CD14-positive monocyte (primary cell): ENCODE results near the gene PTCD2. TPM values are rescaled to one million over a fixed set of nuclear protein-coding genes. Genes with fewer than 3 reads are reported as not detected.

Source experiments
- DNase-seq, 3 donors: peaks; one replicate each; pipeline ENCODE4 v3.0.0-alpha.2; 2011 to 2022
- H2AFZ ChIP-seq: 2 replicates; pipeline ENCODE4 v1.6.0; 2012; ENCODE audit warnings: mild to moderate bottlenecking, low read depth, low read length, inconsistent platforms; ENCODE audit not compliant: insufficient read depth, poor library complexity, severe bottlenecking
- H3K27ac ChIP-seq, 2 donors: 1 replicate in 1 of 2; 2 replicates in 1 of 2; pipeline ENCODE4 v1.5.1; 2012 to 2013; ENCODE audit warnings: low read length in 2 of 2, control low read depth in 1 of 2, inconsistent platforms in 1 of 2, low read depth in 1 of 2, mild to moderate bottlenecking in 1 of 2
- H3K27me3 ChIP-seq, 2 donors: one replicate each; pipeline versions ENCODE4 v1.6.0 to v1.6.1; 2011 to 2013; ENCODE audit warnings: low read length in 2 of 2; ENCODE audit not compliant: control insufficient read depth in 2 of 2, insufficient read depth in 2 of 2
- H3K36me3 ChIP-seq, 2 donors: replicated peaks in 1 of 2; 1 replicate in 1 of 2; 2 replicates in 1 of 2; pipeline versions ENCODE4 v1.5.1 to v1.6.1; 2012 to 2013; ENCODE audit warnings: low read length in 2 of 2, control low read depth in 1 of 2, inconsistent platforms in 1 of 2, mild to moderate bottlenecking in 1 of 2; ENCODE audit not compliant: insufficient read depth in 2 of 2, control insufficient read depth in 1 of 2
- H3K4me1 ChIP-seq, 2 donors: 1 replicate in 1 of 2; 2 replicates in 1 of 2; pipeline versions ENCODE4 v1.5.1 to v1.6.1; 2012 to 2013; ENCODE audit warnings: low read length in 2 of 2, control low read depth in 1 of 2, inconsistent platforms in 1 of 2, mild to moderate bottlenecking in 1 of 2, moderate library complexity in 1 of 2; ENCODE audit not compliant: insufficient read depth in 2 of 2, control insufficient read depth in 1 of 2
- H3K4me2 ChIP-seq: replicated peaks from 2 replicates; pipeline ENCODE3; 2012; ENCODE audit warnings: low read length, moderate library complexity, mild to moderate bottlenecking; ENCODE audit not compliant: poor library complexity, severe bottlenecking; ENCODE audit errors: extremely low read depth
- H3K4me3 ChIP-seq, 3 experiments: fragments of 200-600 bp in 1 of 3; sonication (generic) in 1 of 3; replicated peaks in 1 of 3; 1 replicate in 2 of 3; 2 replicates in 1 of 3; pipeline ENCODE4 v1.5.1; 2011 to 2013; ENCODE audit warnings: low read length in 3 of 3, mild to moderate bottlenecking in 3 of 3, control low read depth in 2 of 3, low read depth in 2 of 3, inconsistent platforms in 1 of 3, moderate library complexity in 1 of 3
- H3K79me2 ChIP-seq: 2 replicates; pipeline ENCODE4 v1.6.0; 2012; ENCODE audit warnings: mild to moderate bottlenecking, control low read depth, inconsistent platforms, low read length, moderate library complexity; ENCODE audit not compliant: insufficient read depth
- H3K9ac ChIP-seq: 2 replicates; pipeline ENCODE4 v1.6.0; 2017; ENCODE audit warnings: low read length, mild to moderate bottlenecking; ENCODE audit not compliant: insufficient read depth, poor library complexity, severe bottlenecking
- H3K9me3 ChIP-seq, 2 donors: replicated peaks in 1 of 2; 1 replicate in 1 of 2; 2 replicates in 1 of 2; pipeline versions ENCODE4 v1.5.1 to v1.6.1; 2012 to 2013; ENCODE audit warnings: low read length in 2 of 2, control low read depth in 1 of 2; ENCODE audit not compliant: control insufficient read depth in 1 of 2, insufficient read depth in 1 of 2
- H4K20me1 ChIP-seq: 2 replicates; pipeline ENCODE4 v1.6.0; 2012; ENCODE audit warnings: mild to moderate bottlenecking, low read length, control low read depth, moderate library complexity; ENCODE audit not compliant: insufficient read depth
- H3K27ac Mint-ChIP-seq, 7 donors: one replicate each; pipeline ENCODE4 v1.8.0; 2020; ENCODE audit warnings: mild to moderate bottlenecking in 7 of 7, mixed read lengths in 7 of 7, moderate library complexity in 6 of 7, inconsistent platforms in 2 of 7
- H3K27me3 Mint-ChIP-seq, 3 donors: one replicate each; pipeline ENCODE4 v1.8.0; 2021 to 2022; ENCODE audit warnings: low read depth in 3 of 3, mild to moderate bottlenecking in 3 of 3, mixed read lengths in 3 of 3, moderate library complexity in 3 of 3, inconsistent platforms in 1 of 3
- H3K36me3 Mint-ChIP-seq, 2 donors: one replicate each; pipeline ENCODE4 v1.8.0; 2020; ENCODE audit warnings: mixed read lengths in 2 of 2, inconsistent platforms in 1 of 2, mild to moderate bottlenecking in 1 of 2
- H3K4me1 Mint-ChIP-seq: one replicate; pipeline ENCODE4 v1.8.0; 2020; ENCODE audit warnings: mild to moderate bottlenecking, mixed read lengths
- H3K4me3 Mint-ChIP-seq, 2 donors: one replicate each; pipeline ENCODE4 v1.8.0; 2020; ENCODE audit warnings: mild to moderate bottlenecking in 2 of 2, mixed read lengths in 2 of 2, moderate library complexity in 1 of 2
- H3K9me3 Mint-ChIP-seq, 7 donors: one replicate each; pipeline ENCODE4 v1.8.0; 2020 to 2022; ENCODE audit warnings: mixed read lengths in 7 of 7, mild to moderate bottlenecking in 6 of 7, moderate library complexity in 6 of 7, inconsistent platforms in 2 of 7
- WGBS: methylation state at CpG from one replicate; pipeline ENCODE4 v1.1.5; 2013; ENCODE audit warnings: missing lambda C conversion rate; ENCODE audit not compliant: insufficient coverage; 5-methylcytosine and 5-hydroxymethylcytosine counted together
- intact Hi-C, 2 donors: fragments of 100-400 bp; cut with micrococcal nuclease; formaldehyde crosslinking; loops; one replicate each; pipeline versions ENCODE4 v1.15.0 to v1.15.1; 2023
- polyA plus RNA-seq, 3 donors: library from polyadenylated mRNA; depleted of rRNA in 1 of 3; unstranded in 2 of 3; stranded (reverse) in 1 of 3; fragments of 300-500 nt in 2 of 3; fragments of >200 nt in 1 of 3; fragmentation: Illumina TruSeq in 2 of 3; gene quantifications; 1 replicate in 2 of 3; 2 replicates in 1 of 3; pipeline ENCODE4 v1.2.3, GENCODE V29; 2012 to 2021
- TF ChIP-seq, protein P1 (sequence below): fragments of 200-600 bp; IDR thresholded peaks from one replicate; pipeline ENCODE4 v1.8.0; 2022; ENCODE audit warnings: antibody characterized with exemption, mild to moderate bottlenecking

The PTCD2 gene
- polyA plus RNA-seq, 3 donors, result 1.6 to 2.2 (median 1.8) TPM

DNA sequence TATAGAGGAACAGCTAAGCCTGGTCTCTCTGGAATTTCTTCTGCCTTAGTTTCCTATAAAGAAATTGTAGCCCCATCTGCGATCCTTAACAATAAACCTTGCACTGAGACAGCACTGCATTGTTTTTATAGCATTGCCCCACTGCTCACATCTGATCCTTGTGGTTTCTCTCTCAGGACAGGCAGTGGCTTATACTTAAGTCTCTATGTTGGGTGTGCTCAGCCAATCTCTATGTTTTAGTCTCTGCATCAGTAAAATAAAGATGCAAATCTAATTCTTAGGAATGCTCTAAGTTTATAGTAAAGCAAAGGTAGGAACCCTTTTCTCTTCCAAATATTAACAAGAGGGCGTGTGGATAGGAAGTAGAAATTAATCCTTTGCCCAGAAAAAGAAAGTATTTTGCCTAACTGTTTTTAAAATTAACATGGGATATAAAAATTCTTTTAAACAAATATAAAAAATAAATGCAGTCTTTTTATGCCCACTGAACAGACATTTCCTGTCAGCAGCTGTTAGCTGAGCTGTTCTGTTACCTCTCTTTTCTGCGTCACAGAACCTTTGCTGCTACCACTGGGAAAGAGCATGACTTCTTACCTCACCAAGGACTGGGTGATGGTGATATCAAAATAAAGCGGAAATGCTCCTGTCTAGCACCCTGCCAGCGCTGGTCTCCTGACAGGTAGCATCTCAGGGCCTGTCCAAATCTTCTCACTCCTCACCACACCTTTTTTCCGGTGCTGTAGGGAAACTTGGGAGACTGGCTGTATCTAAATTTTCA is 29.6 kb upstream of the PTCD2 start:
- Histone ChIP-seq H4K20me1 (no peaks in the 10 kb centered on the region), H3K79me2 (no peaks in the 10 kb centered on the region)
- no peak overlapping the region for H3K4me3 Mint-ChIP-seq

DNA sequence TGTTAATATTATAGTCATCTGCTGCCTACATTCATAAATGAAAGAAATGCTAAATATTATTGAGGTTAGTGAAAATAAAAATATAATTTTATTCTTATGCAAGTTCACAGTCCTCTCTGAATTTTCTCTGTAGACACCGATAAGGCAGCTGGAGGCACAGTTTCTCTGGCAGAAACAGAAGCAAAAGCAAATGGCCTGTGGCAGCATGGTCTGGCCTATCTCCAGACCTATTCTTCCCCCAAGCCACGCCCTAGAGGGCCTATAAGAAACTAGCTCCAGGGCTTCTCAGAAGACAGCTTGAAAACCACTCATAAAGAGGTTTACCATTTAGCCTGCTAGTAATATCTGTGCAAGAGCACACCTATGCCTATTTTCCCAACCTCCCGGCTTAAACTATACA is 28.6 kb upstream of the PTCD2 start:
- H3K79me2 ChIP-seq, result no peaks in the 10 kb centered on the region
- no peaks in the 10 kb centered on the region for H3K4me1 ChIP-seq

More for the DNA sequence above, 29.6 kb upstream of the PTCD2 start:
- Mint-ChIP-seq H3K4me1 (peaks cover 8% of the 10 kb centered on the region), H3K36me3 (peaks cover 48 to 62% of the 10 kb centered on the region in 2 donors), H3K9me3 (no peaks in the 10 kb centered on the region), H3K27me3 (peaks cover 0 to 1% (median 0%) of the 10 kb centered on the region in 3 donors), H3K27ac (peak overlapping the region in 1 of 7 donors; percentile 65)
- WGBS, result no CpG with 5 or more reads among the region's 6 CpGs
- no peaks in the 10 kb centered on the region for H3K4me1 ChIP-seq
- no peaks in the 10 kb centered on the region for H3K27me3 ChIP-seq
- H3K4me2 ChIP-seq, result no peak overlapping the region
- H2AFZ ChIP-seq, result no peak overlapping the region
- TF ChIP-seq, protein P1, sequence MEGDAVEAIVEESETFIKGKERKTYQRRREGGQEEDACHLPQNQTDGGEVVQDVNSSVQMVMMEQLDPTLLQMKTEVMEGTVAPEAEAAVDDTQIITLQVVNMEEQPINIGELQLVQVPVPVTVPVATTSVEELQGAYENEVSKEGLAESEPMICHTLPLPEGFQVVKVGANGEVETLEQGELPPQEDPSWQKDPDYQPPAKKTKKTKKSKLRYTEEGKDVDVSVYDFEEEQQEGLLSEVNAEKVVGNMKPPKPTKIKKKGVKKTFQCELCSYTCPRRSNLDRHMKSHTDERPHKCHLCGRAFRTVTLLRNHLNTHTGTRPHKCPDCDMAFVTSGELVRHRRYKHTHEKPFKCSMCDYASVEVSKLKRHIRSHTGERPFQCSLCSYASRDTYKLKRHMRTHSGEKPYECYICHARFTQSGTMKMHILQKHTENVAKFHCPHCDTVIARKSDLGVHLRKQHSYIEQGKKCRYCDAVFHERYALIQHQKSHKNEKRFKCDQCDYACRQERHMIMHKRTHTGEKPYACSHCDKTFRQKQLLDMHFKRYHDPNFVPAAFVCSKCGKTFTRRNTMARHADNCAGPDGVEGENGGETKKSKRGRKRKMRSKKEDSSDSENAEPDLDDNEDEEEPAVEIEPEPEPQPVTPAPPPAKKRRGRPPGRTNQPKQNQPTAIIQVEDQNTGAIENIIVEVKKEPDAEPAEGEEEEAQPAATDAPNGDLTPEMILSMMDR, result no peak
- no peak overlapping the region for H3K4me3 ChIP-seq
- H3K27ac ChIP-seq, result no peak overlapping the region
- no peak for DNase-seq
- no peak overlapping the region for H3K9ac ChIP-seq
- intact Hi-C loops, result no loop called here
- no peaks in the 10 kb centered on the region for H3K9me3 ChIP-seq
- H3K36me3 ChIP-seq, result peaks cover 24 to 71% of the 10 kb centered on the region in 2 donors

More for the DNA sequence above, 28.6 kb upstream of the PTCD2 start:
- peaks cover 29 to 79% of the 10 kb centered on the region in 2 donors for H3K36me3 ChIP-seq
- Mint-ChIP-seq H3K4me1 (peaks cover 8% of the 10 kb centered on the region), H3K36me3 (peaks cover 52 to 63% of the 10 kb centered on the region in 2 donors), H3K4me3 (no peak overlapping the region), H3K27me3 (peaks cover 0 to 1% (median 0%) of the 10 kb centered on the region in 3 donors), H3K27ac (no peak overlapping the region), H3K9me3 (no peaks in the 10 kb centered on the region)
- no peaks in the 10 kb centered on the region for H3K27me3 ChIP-seq
- no peak overlapping the region for H3K4me3 ChIP-seq
- TF ChIP-seq, protein P1, result no peak
- no peak for DNase-seq
- no peak overlapping the region for H3K27ac ChIP-seq
- no peaks in the 10 kb centered on the region for H3K9me3 ChIP-seq
- intact Hi-C loops, result no loop called here
- no peaks in the 10 kb centered on the region for H4K20me1 ChIP-seq
- no peak overlapping the region for H3K4me2 ChIP-seq
- no peak overlapping the region for H3K9ac ChIP-seq
- H2AFZ ChIP-seq, result no peak overlapping the region
- WGBS, result 100% methylated on average over 2 of the region's 3 CpGs
